OCI-LY7 (cell line): ENCODE measurements around the gene CDH2. TPM values are rescaled to one million over a fixed set of nuclear protein-coding genes. Genes with fewer than 3 reads are reported as not detected.

Experiments used
- BruUV-seq: library from RNA; stranded (reverse); fragments of 400-500 nt; replicated peaks from 2 replicates; lab custom pipeline; 2021; lab: Mats Ljungman, UMichigan
- CTCF ChIA-PET: fragments of 300-600 bp; sonication (Branson Sonifier 250); formaldehyde crosslinking; loops from one replicate; lab custom pipeline; 2022; ENCODE audit warnings: antibody characterized with exemption; ENCODE audit not compliant: unreplicated experiment; lab: Charles Lee
- POLR2A ChIA-PET: fragments of 300-600 bp; sonication (Branson Sonifier 250); formaldehyde crosslinking; loops from one replicate; lab custom pipeline; 2022; ENCODE audit warnings: antibody characterized with exemption; lab: Charles Lee
- DNase-seq: peaks from one replicate; pipeline ENCODE4 v3.0.0-alpha.2; 2015; ENCODE audit warnings: low spot score
- H2AFZ ChIP-seq: fragments of 200-600 bp; sonication (generic), shearing (Covaris generic); 2 replicates; pipeline ENCODE4 v1.6.1; 2014; ENCODE audit warnings: mild to moderate bottlenecking, antibody characterized with exemption, low read length, moderate library complexity
- H3K27ac ChIP-seq: fragments of 200-600 bp; sonication (generic); 2 replicates; pipeline ENCODE4 v1.5.1; 2014; ENCODE audit warnings: mixed run types, low read depth, mild to moderate bottlenecking, moderate library complexity, low read length, inconsistent platforms; ENCODE audit not compliant: poor library complexity, severe bottlenecking
- H3K36me3 ChIP-seq: fragments of 200-600 bp; sonication (generic); 2 replicates; pipeline ENCODE4 v1.6.1; 2014; ENCODE audit warnings: mild to moderate bottlenecking, antibody characterized with exemption, low read length, moderate library complexity, mixed read lengths; ENCODE audit not compliant: insufficient read depth
- H3K4me1 ChIP-seq: fragments of 200-600 bp; sonication (generic); 2 replicates; pipeline ENCODE4 v1.5.1; 2014; ENCODE audit warnings: mild to moderate bottlenecking, low read length; ENCODE audit not compliant: insufficient read depth, poor library complexity, severe bottlenecking
- H3K4me2 ChIP-seq: fragments of 200-600 bp; sonication (generic); 2 replicates; pipeline ENCODE4 v1.6.1; 2014; ENCODE audit warnings: mild to moderate bottlenecking, low read length
- H3K4me3 ChIP-seq: fragments of 200-600 bp; sonication (generic); 2 replicates; pipeline ENCODE4 v1.5.1; 2014; ENCODE audit warnings: mild to moderate bottlenecking, low read depth, low read length; ENCODE audit not compliant: poor library complexity, severe bottlenecking
- H3K79me2 ChIP-seq: fragments of 200-600 bp; sonication (generic); 2 replicates; pipeline ENCODE4 v1.6.1; 2016; ENCODE audit warnings: low read depth, mild to moderate bottlenecking, low read length, moderate library complexity, mixed read lengths; ENCODE audit not compliant: insufficient read depth
- H3K9me2 ChIP-seq: fragments of 200-600 bp; sonication (generic); 2 replicates; pipeline ENCODE4 v1.6.1; 2016; ENCODE audit warnings: mild to moderate bottlenecking, low read length, mixed read lengths; ENCODE audit not compliant: insufficient read depth
- H3K9me3 ChIP-seq: fragments of 200-600 bp; sonication (generic); 2 replicates; pipeline ENCODE4 v1.6.1; 2014; ENCODE audit warnings: mild to moderate bottlenecking, mixed run types, low read length, mixed read lengths
- H4K20me1 ChIP-seq: fragments of 200-600 bp; sonication (generic); 2 replicates; pipeline ENCODE4 v1.6.1; 2014; ENCODE audit warnings: mild to moderate bottlenecking, antibody characterized with exemption, low read length, moderate library complexity, mixed read lengths; ENCODE audit not compliant: insufficient read depth
- EZH2phosphoT487 ChIP-seq: fragments of 200-600 bp; sonication (generic); IDR thresholded peaks from 2 replicates; pipeline ENCODE4 v1.6.1; 2018; ENCODE audit warnings: low read depth, borderline replicate concordance, mild to moderate bottlenecking, mixed run types, antibody characterized with exemption, low read length, moderate library complexity, mixed read lengths
- intact Hi-C: fragments of 100-400 bp; cut with micrococcal nuclease; formaldehyde crosslinking; loops from one replicate; pipeline ENCODE4 v1.10.0; 2022; ENCODE audit not compliant: unreplicated experiment
- total RNA-seq, 2 experiments: library from RNA; depleted of rRNA in 1 of 2; stranded (reverse); fragments of >200 nt in 1 of 2; shearing (Covaris generic) in 1 of 2; gene quantifications; 2 replicates each; pipeline ENCODE4 v1.2.3, GENCODE V29; 2014 to 2022
- TF ChIP-seq, protein P1 (sequence below): fragments of 200-600 bp; sonication (generic); conservative IDR thresholded peaks from 2 replicates; pipeline ENCODE4 v1.5.1; 2014; ENCODE audit warnings: mild to moderate bottlenecking, antibody characterized with exemption, low read length, moderate library complexity, mixed read lengths

The CDH2 gene
- total RNA-seq, 2 experiments from 2014 or later: not detected

DNA sequence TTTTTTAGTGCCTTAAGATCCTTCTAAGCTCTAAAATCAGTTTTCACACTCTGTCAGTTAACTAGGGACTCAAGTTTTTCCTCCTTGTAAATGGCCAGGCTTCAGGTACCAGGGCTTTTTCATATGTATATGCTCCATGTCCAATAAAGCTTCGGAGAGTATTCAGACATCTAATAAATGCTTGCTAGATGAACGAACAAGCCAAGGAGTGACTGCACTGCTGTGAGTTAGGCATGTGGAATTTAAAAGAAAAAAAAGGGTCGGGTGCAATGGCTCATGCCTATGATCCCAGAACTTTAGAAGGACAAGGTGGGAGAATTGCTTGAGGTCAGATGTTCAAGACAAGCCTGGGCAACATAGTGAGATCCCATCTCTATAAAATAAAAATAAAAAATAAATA is 81.9 kb downstream of the CDH2 start:
- Histone ChIP-seq H3K36me3 (no peaks in the 10 kb centered on the region), H3K9me2 (no peaks in the 10 kb centered on the region; the same call in 1 of the 2 replicates), H3K4me2 (no peak overlapping the region), H3K79me2 (no peaks in the 10 kb centered on the region), H2AFZ (no peak overlapping the region), H4K20me1 (no peaks in the 10 kb centered on the region), H3K4me1 (no peaks in the 10 kb centered on the region), H3K9me3 (no peaks in the 10 kb centered on the region), H3K27ac (no peak overlapping the region), H3K4me3 (no peak overlapping the region)
- intact Hi-C loops: no loop called here
- DNase-seq: no peak
- BruUV-seq: no TSS peak
- ChIA-PET POLR2A (no interaction called here), CTCF (no interaction called here)
- no peak for TF ChIP-seq EZH2phosphoT487
- TF ChIP-seq, protein P1, sequence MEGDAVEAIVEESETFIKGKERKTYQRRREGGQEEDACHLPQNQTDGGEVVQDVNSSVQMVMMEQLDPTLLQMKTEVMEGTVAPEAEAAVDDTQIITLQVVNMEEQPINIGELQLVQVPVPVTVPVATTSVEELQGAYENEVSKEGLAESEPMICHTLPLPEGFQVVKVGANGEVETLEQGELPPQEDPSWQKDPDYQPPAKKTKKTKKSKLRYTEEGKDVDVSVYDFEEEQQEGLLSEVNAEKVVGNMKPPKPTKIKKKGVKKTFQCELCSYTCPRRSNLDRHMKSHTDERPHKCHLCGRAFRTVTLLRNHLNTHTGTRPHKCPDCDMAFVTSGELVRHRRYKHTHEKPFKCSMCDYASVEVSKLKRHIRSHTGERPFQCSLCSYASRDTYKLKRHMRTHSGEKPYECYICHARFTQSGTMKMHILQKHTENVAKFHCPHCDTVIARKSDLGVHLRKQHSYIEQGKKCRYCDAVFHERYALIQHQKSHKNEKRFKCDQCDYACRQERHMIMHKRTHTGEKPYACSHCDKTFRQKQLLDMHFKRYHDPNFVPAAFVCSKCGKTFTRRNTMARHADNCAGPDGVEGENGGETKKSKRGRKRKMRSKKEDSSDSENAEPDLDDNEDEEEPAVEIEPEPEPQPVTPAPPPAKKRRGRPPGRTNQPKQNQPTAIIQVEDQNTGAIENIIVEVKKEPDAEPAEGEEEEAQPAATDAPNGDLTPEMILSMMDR: no peak

DNA sequence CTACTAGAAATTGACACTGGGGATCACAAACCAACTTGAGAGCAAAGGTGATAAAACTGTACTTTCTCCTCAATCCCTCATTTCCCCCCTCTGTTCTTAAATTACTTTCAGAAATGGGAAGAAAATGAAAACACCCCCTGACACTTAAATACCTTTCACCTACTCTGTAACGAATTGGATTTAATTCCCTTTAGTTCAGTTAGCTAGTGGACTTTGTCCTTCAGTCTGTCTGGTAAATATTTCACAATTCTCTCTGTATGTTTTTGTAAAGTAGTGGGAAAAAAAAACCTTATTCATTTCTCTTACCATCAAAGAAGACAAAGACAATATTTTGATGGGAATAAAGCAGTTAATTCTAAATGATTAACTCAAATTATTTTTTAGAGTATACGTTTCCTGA is 85.7 kb downstream of the CDH2 start:
- POLR2A ChIA-PET: interaction anchor here (0.7 kb wide), 1 partner anchor 320 kb away, joined by 3 read pairs; no protein-coding TSS in a partner anchor
- Histone ChIP-seq H2AFZ (no peak overlapping the region), H3K27ac (no peak overlapping the region), H3K36me3 (no peaks in the 10 kb centered on the region), H3K4me3 (no peak overlapping the region), H3K9me2 (no peaks in the 10 kb centered on the region), H4K20me1 (no peaks in the 10 kb centered on the region), H3K4me2 (no peak overlapping the region), H3K9me3 (no peaks in the 10 kb centered on the region), H3K79me2 (no peaks in the 10 kb centered on the region), H3K4me1 (no peaks in the 10 kb centered on the region)
- intact Hi-C loops: no loop called here
- no TSS peak for BruUV-seq
- TF ChIP-seq, protein P1: no peak
- TF ChIP-seq EZH2phosphoT487: no peak
- CTCF ChIA-PET: no interaction called here
- no peak for DNase-seq

DNA sequence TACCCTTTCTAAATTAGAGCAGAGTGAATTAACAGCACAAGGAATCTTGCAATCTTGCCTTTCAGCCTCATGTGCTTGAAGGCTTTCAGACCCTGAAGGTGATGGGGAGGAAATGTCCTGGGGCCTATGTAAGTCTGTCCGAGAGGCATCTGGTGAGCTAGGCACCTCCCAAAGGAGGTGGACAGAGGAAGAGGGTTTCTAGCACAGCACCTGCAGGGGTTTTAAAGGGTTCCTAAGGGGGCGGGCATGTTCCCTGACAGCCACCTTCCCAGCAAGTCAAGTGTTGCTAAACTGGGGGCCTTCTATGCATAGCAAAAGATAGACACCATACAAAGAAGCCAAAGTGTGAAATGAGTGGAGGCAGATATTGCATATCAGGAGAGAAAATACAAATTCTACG is 88.5 kb downstream of the CDH2 start:
- intact Hi-C loops: no loop called here
- no peaks in the 10 kb centered on the region for H3K4me1 ChIP-seq
- POLR2A ChIA-PET: no interaction called here
- H3K4me3 ChIP-seq: no peak overlapping the region
- H3K9me2 ChIP-seq: no peaks in the 10 kb centered on the region
- CTCF ChIA-PET: no interaction called here
- no peak for TF ChIP-seq EZH2phosphoT487
- TF ChIP-seq, protein P1: no peak
- no peak overlapping the region for H2AFZ ChIP-seq
- no peak overlapping the region for H3K4me2 ChIP-seq
- no peaks in the 10 kb centered on the region for H3K79me2 ChIP-seq
- BruUV-seq: no TSS peak
- no peak overlapping the region for H3K27ac ChIP-seq
- H4K20me1 ChIP-seq: no peaks in the 10 kb centered on the region
- no peak for DNase-seq
- no peaks in the 10 kb centered on the region for H3K36me3 ChIP-seq
- H3K9me3 ChIP-seq: no peaks in the 10 kb centered on the region
